ENCODE results near the gene ORM2. TPM values are rescaled to one million over a fixed set of nuclear protein-coding genes. Genes with fewer than 3 reads are reported as not detected.

Gene ORM2
- total RNA-seq, 1 experiment from 2014 or later, result 1.2 TPM

DNA sequence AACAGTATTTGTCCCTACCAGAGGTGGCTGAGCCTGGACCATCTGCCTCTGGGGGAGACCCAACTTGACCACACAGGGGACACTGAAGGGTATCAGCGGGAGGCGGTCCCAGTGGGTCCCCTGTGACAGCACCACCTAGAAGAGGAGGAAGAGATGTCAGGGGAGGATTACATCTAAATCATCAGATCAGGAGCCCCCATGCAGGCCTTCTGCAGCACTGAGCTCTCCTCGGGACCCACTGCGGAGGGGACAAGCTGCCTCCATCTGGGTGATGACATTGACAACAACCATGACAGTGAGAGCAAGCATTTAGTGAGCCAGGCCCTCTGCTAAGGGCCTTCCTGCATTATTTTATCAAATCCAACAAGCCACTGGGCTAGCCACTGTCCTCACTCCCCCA lies 12.3 kb downstream of the ORM2 start:
- peaks cover 38% of the 10 kb centered on the region for H3K36me3 ChIP-seq (replicated peaks; ENCODE audit: control insufficient read depth, insufficient read depth, low read length)

DNA sequence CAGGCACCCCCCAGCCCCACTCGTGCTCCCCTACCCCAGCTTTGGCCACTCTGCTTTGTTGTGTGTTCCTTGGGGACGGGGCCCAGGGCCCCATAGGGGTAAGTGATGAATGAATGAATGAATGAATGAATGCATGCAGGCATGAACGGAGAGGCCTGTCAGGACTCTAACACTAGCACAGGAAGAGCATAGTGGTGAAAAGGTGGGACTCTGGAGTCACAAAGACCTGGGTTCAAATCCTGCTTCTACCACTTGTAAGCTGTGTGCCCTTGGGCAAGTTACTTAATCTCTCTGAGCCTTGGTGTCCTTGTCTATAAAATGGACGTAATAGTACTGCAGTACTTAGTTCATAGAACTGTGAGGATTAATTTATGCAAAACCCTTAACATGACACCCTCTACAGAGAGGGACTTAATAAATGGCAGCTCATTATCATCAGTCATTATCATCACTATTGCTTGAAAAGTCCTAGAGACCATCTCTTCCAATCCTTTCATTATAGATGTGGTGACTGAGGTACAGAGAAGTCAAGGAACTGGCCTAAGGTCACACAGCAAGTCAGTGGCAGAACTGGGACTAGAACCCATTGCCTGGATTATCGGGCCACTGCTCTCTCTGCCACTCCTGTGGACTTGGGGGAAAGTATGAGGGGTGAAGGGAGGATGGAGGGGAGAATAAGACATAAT lies 13.2 kb downstream of the ORM2 start:
- no peak for DNase-seq
- Histone ChIP-seq H3K27me3 (ENCODE audit: control insufficient read depth, insufficient read depth, low read length) (no peaks in the 10 kb centered on the region), H3K36me3 (replicated peaks; ENCODE audit: control insufficient read depth, insufficient read depth, low read length) (peaks cover 37% of the 10 kb centered on the region), H3K4me3 (ENCODE audit: insufficient read depth, low read depth, low read length) (no peak overlapping the region)

More for the DNA sequence above, 12.3 kb downstream of the ORM2 start:
- Histone ChIP-seq H3K4me3 (ENCODE audit: insufficient read depth, low read depth, low read length) (no peak overlapping the region), H3K27me3 (ENCODE audit: control insufficient read depth, insufficient read depth, low read length) (no peaks in the 10 kb centered on the region)
- DNase-seq, result no peak

DNA sequence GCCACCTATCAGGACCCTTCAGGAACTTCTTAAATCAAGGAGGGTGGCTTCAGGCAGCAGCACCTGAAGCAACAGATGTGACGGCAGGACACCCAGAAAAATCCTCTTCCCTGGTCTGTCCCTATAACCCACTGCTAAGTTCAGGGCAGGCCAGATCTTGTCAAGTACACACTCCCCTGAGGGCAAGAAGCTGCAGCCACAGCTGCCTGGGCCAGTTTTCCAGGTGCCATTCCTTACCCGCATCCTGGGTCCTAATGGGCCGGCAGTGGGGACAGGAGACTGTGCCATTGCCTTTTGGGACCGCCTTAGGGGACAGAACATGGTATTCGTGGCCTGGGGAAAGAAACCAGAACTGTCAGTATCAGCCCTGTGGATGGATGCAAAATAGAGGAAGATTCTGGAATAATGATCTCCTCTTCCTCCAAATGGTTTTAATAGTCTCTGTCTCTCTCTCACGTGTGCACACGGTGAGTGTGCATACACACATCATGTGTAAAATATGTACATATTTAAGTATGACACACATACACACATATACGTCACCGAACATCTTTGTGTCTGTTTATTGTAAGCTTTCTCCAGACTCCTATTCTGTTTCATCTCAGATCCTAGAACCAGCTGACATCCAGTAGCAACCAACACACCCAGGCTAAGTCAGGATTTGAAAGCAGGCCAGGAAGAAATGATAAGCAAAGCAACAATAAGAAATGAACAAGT lies 14.0 kb downstream of the ORM2 start:
- DNase-seq, result no peak
- H3K36me3 ChIP-seq (replicated peaks; ENCODE audit: control insufficient read depth, insufficient read depth, low read length), result peaks cover 33% of the 10 kb centered on the region
- no peak overlapping the region for H3K4me3 ChIP-seq (ENCODE audit: insufficient read depth, low read depth, low read length)

DNA sequence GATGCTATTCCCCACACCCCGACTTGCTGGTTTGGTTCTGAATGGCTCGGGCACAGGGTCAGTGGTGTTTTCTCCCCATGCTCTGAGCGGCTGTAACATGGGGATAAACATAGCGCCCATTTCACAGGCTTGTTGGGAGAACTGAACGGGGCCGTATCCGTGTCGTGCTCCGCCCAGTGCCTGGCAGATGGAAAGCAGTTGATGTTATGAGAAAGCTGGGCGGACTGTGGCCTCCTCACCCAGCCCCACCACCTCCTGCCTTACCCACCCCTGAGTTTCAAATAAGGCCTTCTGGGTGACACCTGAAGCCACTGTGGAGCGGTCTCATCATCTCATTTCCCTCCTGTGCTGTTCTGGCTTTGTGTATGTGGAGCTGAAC lies 14.5 kb downstream of the ORM2 start:
- Histone ChIP-seq H3K27me3 (ENCODE audit: control insufficient read depth, insufficient read depth, low read length) (no peaks in the 10 kb centered on the region), H3K36me3 (replicated peaks; ENCODE audit: control insufficient read depth, insufficient read depth, low read length) (peaks cover 31% of the 10 kb centered on the region), H3K4me3 (ENCODE audit: insufficient read depth, low read depth, low read length) (no peak overlapping the region)
- DNase-seq, result no peak

More for the DNA sequence above, 14.0 kb downstream of the ORM2 start:
- H3K27me3 ChIP-seq (ENCODE audit: control insufficient read depth, insufficient read depth, low read length), result no peaks in the 10 kb centered on the region

DNA sequence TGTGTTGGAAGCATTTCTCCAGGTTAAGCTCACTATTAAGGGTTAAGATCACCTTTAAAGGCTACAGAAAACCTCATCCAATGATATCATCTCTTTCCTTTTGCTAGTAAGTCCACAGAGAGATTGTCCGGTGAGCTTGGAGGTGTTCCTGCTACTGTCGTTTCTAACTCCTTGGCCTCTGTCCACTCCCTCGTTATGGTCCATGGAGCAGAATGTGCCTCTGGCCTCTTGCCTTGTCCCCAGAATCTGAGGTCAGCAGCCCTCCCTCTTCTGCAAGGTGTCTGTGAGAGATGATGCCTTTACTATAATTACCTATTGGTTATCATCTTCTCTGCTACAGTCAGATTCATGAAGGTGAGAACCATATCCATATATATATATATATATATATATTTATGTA lies 15.0 kb downstream of the ORM2 start:
- Histone ChIP-seq H3K27me3 (ENCODE audit: control insufficient read depth, insufficient read depth, low read length) (no peaks in the 10 kb centered on the region), H3K36me3 (replicated peaks; ENCODE audit: control insufficient read depth, insufficient read depth, low read length) (peaks cover 30% of the 10 kb centered on the region), H3K4me3 (ENCODE audit: insufficient read depth, low read depth, low read length) (no peak overlapping the region)
- no peak for DNase-seq

DNA sequence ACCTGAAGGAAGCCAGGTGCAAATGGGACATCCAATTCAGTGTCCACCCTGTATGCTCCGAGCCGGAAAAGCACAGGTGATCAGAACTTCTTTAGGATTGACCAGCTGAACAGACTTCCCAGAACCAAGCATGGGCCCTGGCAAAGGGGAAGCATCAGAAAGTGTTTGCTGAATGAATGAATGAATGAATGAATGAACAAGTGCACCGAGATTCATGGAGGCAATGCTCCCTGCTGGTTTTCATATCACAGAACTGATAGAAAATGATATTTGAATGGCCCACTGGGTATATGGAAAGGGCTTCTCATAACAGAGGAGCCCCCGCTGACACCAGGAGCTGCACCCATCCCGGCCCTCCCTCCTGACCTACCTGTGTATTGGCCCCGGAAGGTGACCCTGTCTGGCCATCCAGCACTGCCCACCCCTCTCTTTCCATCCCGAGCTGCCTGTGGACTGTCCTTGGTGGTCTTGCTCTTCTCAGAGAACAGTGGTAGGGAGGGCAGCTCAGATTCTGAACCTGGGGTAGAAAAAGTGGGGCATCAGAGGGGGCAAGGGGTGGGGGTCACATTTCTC lies 15.9 kb downstream of the ORM2 start:
- Histone ChIP-seq H3K4me3 (ENCODE audit: insufficient read depth, low read depth, low read length) (no peak overlapping the region), H3K36me3 (replicated peaks; ENCODE audit: control insufficient read depth, insufficient read depth, low read length) (peaks cover 31% of the 10 kb centered on the region), H3K27me3 (ENCODE audit: control insufficient read depth, insufficient read depth, low read length) (no peaks in the 10 kb centered on the region)
- DNase-seq, result no peak

DNA sequence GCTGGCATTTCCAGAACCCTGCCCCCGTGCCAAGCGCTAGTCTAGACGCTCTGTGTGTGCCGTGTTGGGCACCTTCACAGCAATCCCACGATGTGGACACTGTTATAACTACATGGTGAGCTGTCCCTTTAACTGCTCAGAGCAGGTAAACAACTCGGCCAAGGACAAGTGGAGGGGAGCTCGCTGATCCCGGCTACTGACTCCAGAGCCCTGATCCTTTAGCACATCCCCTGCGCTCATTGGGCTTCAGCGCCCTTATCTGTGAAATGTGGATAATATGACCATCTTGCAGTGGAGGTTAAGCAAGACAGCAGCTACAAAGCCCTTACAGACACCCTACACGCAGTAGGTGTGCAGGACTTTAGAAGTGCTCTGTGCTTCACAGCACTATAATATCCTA lies 16.5 kb downstream of the ORM2 start:
- Histone ChIP-seq H3K4me3 (ENCODE audit: insufficient read depth, low read depth, low read length) (no peak overlapping the region), H3K27me3 (ENCODE audit: control insufficient read depth, insufficient read depth, low read length) (no peaks in the 10 kb centered on the region), H3K36me3 (replicated peaks; ENCODE audit: control insufficient read depth, insufficient read depth, low read length) (peaks cover 33% of the 10 kb centered on the region)
- DNase-seq, result no peak

DNA sequence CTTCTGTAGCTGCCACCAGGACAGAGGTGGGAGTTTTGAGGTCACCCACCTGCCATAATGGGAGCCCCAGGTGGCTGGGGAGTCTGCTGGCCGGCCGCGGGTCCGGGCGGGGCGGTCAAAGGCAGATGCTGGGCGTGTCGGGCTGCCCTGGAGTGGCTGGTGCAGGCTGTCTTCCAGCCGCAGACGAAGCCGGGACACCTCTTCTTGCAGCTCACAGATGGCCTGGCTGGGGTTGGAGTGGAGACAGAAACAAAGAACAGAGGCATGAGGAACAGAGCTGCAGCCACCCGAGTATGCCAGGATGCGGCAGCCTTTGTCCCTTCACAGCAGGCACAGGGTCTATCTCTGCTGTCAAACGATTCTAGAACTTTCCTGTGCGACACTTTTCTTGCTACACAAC lies 18.0 kb downstream of the ORM2 start:
- Histone ChIP-seq H3K27me3 (ENCODE audit: control insufficient read depth, insufficient read depth, low read length) (no peaks in the 10 kb centered on the region), H3K36me3 (replicated peaks; ENCODE audit: control insufficient read depth, insufficient read depth, low read length) (peaks cover 30% of the 10 kb centered on the region), H3K4me3 (ENCODE audit: insufficient read depth, low read depth, low read length) (no peak overlapping the region)
- no peak for DNase-seq

DNA sequence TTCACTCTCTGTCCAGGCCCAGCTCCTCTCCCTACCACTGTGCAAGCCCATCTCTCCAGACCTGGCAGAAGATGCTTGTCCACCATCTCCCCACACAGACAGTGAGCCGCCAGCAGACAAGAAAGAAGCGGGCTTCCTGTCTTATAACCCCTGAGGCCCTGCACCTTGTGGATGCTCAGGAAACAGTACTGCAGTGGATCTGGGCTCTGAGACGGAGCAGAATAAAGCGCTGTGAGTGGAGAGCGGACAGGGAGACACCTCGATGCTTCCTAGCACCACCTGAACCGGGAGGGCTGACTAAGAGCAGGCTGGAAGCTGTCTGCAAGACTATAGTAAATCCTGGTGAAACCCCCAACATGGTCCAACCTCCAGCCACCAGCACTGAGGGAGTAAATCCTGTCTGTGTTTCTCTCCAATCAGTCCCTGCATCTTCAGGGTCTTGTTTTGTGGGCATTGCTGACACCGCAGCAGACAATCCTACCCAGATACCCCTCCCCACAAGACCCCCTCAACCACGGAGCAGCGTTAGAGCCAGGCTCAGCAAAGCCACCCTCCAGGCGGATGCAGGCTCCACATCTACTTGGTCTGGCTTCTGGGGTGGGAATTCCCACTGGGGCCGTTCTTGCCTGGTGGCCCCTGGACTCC lies 18.7 kb downstream of the ORM2 start:
- Histone ChIP-seq H3K4me3 (ENCODE audit: insufficient read depth, low read depth, low read length) (no peak overlapping the region), H3K27me3 (ENCODE audit: control insufficient read depth, insufficient read depth, low read length) (no peaks in the 10 kb centered on the region), H3K36me3 (replicated peaks; ENCODE audit: control insufficient read depth, insufficient read depth, low read length) (peaks cover 26% of the 10 kb centered on the region)
- DNase-seq, result no peak

DNA sequence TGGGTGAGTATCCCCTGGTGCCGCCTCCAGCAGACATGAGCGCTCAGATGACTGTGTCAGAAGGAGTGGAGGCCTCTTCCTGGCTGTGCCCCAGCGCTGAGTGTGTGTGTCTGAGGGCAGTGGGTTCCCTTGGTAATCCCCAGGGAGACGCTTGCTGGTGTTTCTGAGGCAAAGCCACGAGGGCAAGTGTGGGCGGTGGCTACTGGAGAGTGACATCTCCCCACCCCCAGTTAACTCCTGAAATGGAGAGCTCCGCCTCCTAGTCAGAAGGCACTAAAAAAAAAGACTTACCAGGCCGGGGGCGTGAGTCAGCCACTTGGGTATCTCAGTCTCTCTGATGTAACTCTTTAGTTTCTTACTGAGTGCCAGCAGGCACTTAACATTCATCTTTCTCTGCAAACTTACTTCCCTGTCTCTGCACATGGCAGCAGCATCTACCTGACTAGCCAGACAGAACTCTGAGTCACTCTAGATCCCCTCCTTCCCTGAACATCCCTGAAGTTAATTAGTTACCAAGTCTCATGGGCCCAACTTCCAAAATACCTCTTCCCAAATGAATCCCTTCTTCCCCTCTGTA lies 19.3 kb downstream of the ORM2 start:
- H3K27me3 ChIP-seq (ENCODE audit: control insufficient read depth, insufficient read depth, low read length), result no peaks in the 10 kb centered on the region
- peaks cover 23% of the 10 kb centered on the region for H3K36me3 ChIP-seq (replicated peaks; ENCODE audit: control insufficient read depth, insufficient read depth, low read length)
- no peak overlapping the region for H3K4me3 ChIP-seq (ENCODE audit: insufficient read depth, low read depth, low read length)
- peak; percentile 92 for DNase-seq

DNA sequence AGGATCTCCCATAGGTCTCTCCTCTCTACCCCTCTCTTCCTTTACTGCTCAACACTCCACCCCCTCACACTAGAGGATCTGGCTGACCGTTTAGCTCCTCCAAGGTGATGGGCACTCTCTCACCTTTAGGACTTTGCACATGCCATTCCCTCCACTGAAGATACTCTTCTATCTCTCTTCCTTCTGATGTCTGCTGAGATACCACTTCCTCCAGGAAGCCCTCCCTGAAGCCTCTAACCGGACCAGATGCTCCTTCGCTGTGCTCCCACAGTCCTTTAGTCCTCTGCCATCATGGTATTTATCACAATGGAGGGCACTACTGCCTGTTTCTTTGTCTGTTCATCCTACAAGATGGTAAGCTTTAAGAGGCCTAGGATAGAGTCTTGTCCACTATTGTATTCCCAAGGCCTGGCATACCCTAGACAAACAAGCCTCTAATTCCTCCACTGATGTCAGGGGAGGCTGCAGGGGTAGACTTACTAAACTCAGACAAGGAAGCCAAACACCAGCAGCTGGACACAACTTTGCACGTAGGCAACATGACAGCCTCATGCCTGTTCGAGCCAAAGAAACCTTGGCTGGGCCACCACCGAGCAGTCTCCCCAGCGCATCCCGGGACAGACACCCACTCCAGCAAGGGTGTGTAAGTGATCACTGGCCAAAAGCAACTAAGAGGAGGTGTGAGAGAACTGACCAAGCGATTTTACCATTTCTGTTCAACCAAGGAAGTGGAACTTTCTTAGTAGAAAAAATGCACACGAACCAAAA lies 20.2 kb downstream of the ORM2 start:
- H3K36me3 ChIP-seq (replicated peaks; ENCODE audit: control insufficient read depth, insufficient read depth, low read length), result peaks cover 19% of the 10 kb centered on the region

DNA sequence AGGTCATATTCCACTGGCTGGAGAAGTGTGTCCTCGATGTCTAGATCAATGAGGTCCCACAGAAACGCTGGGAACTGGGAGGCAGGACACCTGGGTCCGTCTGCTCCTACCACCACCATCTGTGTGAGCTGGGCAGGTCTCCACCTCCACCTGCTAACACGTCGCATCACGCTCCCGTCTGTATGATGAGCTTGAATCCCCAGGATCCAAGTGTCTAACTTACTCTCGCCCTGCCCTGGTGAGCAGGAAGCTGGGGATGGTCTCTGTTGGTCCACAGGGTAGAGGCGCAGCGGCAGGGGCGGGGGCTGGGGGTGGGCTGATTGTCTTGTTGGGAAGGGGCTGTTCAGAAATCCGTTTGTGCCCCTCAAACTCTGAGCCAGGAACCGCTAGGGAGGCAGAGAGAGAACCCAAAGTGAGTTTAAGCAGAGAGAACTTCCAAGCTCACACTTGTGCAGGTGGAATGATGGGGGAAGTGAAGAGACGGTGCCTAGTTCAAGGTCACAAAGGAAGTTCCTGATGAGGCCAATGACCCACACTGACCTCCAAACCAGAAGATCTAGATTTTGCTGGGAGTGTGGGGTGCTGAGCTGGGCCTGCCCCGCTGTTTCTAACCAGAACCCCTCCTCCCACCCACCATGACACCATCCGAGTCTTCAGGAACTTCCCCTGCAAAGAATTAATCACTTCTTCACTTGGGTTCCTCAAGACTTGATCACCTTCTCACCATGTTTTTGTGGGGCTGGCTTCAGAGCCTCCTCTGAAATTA lies 21.1 kb downstream of the ORM2 start:
- Histone ChIP-seq H3K27me3 (ENCODE audit: control insufficient read depth, insufficient read depth, low read length) (no peaks in the 10 kb centered on the region), H3K36me3 (replicated peaks; ENCODE audit: control insufficient read depth, insufficient read depth, low read length) (peaks cover 18% of the 10 kb centered on the region), H3K4me3 (ENCODE audit: insufficient read depth, low read depth, low read length) (no peak overlapping the region)
- no peak for DNase-seq

More for the DNA sequence above, 20.2 kb downstream of the ORM2 start:
- no peaks in the 10 kb centered on the region for H3K27me3 ChIP-seq (ENCODE audit: control insufficient read depth, insufficient read depth, low read length)
- H3K4me3 ChIP-seq (ENCODE audit: insufficient read depth, low read depth, low read length), result no peak overlapping the region
- DNase-seq, result no peak

DNA sequence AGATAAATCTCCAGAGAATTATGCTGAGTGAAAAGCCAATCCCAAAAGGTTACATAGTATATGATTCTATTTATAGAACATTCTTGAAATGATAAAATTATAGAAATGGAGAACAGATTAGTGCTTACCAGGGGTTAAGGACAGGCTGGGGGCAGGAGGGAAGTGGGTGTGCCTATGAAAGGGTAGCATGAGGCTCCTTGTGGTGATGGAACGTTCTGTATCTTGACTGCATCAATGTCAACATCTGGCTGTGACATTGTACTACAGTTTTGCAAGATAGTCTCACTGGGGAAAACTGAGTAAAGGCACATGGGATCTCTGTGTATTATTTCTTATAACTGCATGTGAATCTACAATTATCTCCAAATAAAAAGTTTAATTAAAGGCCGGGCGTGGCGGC lies 22.3 kb downstream of the ORM2 start:
- H3K36me3 ChIP-seq (replicated peaks; ENCODE audit: control insufficient read depth, insufficient read depth, low read length), result peaks cover 12% of the 10 kb centered on the region
- H3K4me3 ChIP-seq (ENCODE audit: insufficient read depth, low read depth, low read length), result no peak overlapping the region
- no peaks in the 10 kb centered on the region for H3K27me3 ChIP-seq (ENCODE audit: control insufficient read depth, insufficient read depth, low read length)
- DNase-seq, result no peak
